ENCODE results near the gene SPATS2L. TPM values are rescaled to one million over a fixed set of nuclear protein-coding genes. Genes with fewer than 3 reads are reported as not detected.

SPATS2L gene
- total and polyA plus RNA-seq, 2 experiments from 2014 or later, result 118 to 154 TPM

- ATAC-seq, result no peak
- no peaks in the 10 kb centered on the region for H3K9me2 ChIP-seq (ENCODE audit: insufficient read depth)
- Mint-ChIP-seq H3K27ac (peak overlapping the region; percentile 56; the same call in 1 of the 2 replicates), H3K9me3 (no peaks in the 10 kb centered on the region), H3K36me3 (ENCODE audit: low read depth) (peaks cover 39% of the 10 kb centered on the region), H3K4me1 (peaks cover 16% of the 10 kb centered on the region), H3K27me3 (ENCODE audit: insufficient read depth, low read depth, poor library complexity) (peaks cover 7% of the 10 kb centered on the region), H3K4me3 (no peak overlapping the region)
- DNase-seq (ENCODE audit: low spot score), result no peak
- no peak overlapping the region for H3K4me2 ChIP-seq
- no peaks in the 10 kb centered on the region for H3K27me3 ChIP-seq (ENCODE audit: insufficient read depth)
- peaks cover 6% of the 10 kb centered on the region; the same call in 1 of the 2 replicates for H4K20me1 ChIP-seq (replicated peaks; ENCODE audit: insufficient read depth)
- H3K27ac ChIP-seq (ENCODE audit: low read depth), result peak overlapping the region; percentile 66; the same call in 1 of the 2 replicates
- no peaks in the 10 kb centered on the region; the same call in 1 of the 2 replicates for H3K79me2 ChIP-seq (replicated peaks; ENCODE audit: insufficient read depth)
- no peaks in the 10 kb centered on the region for H3F3A ChIP-seq (replicated peaks; ENCODE audit: low read depth)
- TF ChIP-seq ETS1 (IDR thresholded peaks at IDR 0.05) (no peak), ZNF462 (CRISPR knock-in tag; IDR thresholded peaks at IDR 0.05) (no peak), CTCF (conservative IDR thresholded peaks at IDR 0.05; ENCODE audit: low read depth in 2 of 2) (no peak), ZNF331 (CRISPR knock-in tag; IDR thresholded peaks at IDR 0.05; ENCODE audit: low read depth) (no peak), CREB1 (CRISPR knock-in tag; IDR thresholded peaks at IDR 0.05; ENCODE audit: low read depth) (no peak), STAT1 (IDR thresholded peaks at IDR 0.05; ENCODE audit: unreplicated experiment) (no peak), EZH2 (IDR thresholded peaks at IDR 0.05; ENCODE audit: low read depth, unreplicated experiment) (no peak), REST (IDR thresholded peaks at IDR 0.05; ENCODE audit: unreplicated experiment) (no peak), ZNF114 (CRISPR knock-in tag; IDR thresholded peaks at IDR 0.05) (no peak), POLR2AphosphoS5 (IDR thresholded peaks at IDR 0.05; ENCODE audit: low read depth) (no peak), JUNB (IDR thresholded peaks at IDR 0.05; ENCODE audit: unreplicated experiment) (no peak), EZH2phosphoT487 (IDR thresholded peaks at IDR 0.05; ENCODE audit: unreplicated experiment) (no peak), NANOG (IDR thresholded peaks at IDR 0.05; ENCODE audit: borderline replicate concordance) (no peak)
- H3K4me1 ChIP-seq (ENCODE audit: insufficient read depth), result peaks cover 7% of the 10 kb centered on the region
- H3K36me3 ChIP-seq (ENCODE audit: insufficient read depth), result peaks cover 30% of the 10 kb centered on the region
- no peak overlapping the region for H3K4me3 ChIP-seq
- H2AFZ ChIP-seq, result no peak overlapping the region
These were observed 148.7 kb downstream of the SPATS2L start for GRCh38 chr2:200454927-200455801.

Measured in GM23338 (cell line).